22Rv1 (cell line): ENCODE measurements around the gene PAXX.
A peak's percentile ranks its signal among the peaks of the same experiment; 100 is the strongest.

ENCODE experiments used
- H3K27ac ChIP-seq: fragments of 450-650 bp; 2 replicates; pipeline ENCODE4 v1.5.1; 2017
- ZFX ChIP-seq: fragments of 450-650 bp; IDR thresholded peaks from 2 replicates; pipeline ENCODE4 v1.6.1; 2017; ENCODE audit warnings: antibody characterized with exemption, borderline replicate concordance
- TF ChIP-seq, protein P1 (sequence below): fragments of 450-650 bp; IDR thresholded peaks from 2 replicates; pipeline ENCODE4 v1.5.1; 2017; ENCODE audit warnings: mild to moderate bottlenecking

PAXX gene, protein sequence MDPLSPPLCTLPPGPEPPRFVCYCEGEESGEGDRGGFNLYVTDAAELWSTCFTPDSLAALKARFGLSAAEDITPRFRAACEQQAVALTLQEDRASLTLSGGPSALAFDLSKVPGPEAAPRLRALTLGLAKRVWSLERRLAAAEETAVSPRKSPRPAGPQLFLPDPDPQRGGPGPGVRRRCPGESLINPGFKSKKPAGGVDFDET

DNA sequence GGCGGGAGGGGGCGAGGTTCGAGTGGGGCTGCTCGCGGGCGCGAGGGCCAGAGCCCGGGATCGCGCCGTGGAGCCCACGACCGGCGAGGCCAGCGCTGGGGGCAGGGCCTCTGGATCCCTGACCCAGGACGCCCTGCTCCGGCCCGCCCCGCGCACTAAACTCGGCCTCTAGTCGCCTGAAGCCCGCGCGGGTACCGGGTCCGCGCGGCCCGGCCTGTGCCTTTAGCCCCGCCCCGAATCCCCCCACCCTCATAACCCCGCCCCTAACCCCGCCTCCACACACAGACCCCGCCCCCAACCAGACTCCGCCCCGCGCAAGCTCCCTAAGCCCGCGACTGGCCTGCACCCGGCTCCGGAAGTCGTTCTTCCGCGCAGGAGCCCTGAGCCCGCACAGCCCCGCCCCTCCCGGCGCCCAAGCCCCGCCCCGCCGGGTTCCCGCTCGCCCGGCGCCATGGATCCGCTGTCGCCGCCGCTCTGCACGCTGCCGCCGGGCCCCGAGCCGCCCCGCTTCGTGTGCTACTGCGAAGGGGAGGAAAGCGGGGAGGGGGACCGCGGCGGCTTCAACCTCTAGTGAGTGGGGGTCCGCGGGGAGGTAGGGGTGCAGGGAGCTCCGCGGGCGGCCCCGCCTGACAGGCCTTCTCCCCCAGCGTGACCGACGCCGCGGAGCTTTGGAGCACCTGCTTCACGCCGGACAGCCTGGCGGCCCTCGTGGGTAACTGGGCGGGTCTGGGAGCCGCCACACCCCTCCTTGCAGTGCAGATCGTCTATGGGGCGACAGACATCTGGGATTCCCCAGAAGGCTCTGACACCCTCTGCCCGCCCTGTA, at the start of gene PAXX:
TSS of gene PAXX (plus strand) at position 430 of the 826 bp plus-strand sequence. CDS start at position 452, 22 bp downstream.
- TF ChIP-seq, protein P1, sequence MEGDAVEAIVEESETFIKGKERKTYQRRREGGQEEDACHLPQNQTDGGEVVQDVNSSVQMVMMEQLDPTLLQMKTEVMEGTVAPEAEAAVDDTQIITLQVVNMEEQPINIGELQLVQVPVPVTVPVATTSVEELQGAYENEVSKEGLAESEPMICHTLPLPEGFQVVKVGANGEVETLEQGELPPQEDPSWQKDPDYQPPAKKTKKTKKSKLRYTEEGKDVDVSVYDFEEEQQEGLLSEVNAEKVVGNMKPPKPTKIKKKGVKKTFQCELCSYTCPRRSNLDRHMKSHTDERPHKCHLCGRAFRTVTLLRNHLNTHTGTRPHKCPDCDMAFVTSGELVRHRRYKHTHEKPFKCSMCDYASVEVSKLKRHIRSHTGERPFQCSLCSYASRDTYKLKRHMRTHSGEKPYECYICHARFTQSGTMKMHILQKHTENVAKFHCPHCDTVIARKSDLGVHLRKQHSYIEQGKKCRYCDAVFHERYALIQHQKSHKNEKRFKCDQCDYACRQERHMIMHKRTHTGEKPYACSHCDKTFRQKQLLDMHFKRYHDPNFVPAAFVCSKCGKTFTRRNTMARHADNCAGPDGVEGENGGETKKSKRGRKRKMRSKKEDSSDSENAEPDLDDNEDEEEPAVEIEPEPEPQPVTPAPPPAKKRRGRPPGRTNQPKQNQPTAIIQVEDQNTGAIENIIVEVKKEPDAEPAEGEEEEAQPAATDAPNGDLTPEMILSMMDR = no peak
- no peak for TF ChIP-seq ZFX
- H3K27ac ChIP-seq = peak within 1 kb of the TSS; percentile 90

DNA sequence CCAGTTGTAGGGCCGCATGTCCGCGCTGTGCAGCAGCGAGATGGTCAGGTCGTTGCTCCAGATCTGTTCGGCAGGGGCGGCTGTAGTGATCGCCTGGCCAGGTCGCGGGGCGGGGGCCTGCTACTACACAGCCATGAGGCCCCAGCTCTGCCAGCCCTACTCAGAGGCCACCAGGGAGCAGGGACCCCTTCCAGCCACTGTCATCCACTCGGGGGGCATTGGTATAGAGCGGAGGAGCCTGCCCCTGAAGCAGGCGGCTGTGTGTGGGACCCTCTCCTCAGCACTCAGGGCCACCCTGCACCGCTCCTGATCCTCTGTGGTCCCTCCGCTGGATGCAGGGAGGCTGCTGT, 49.4 kb upstream of the PAXX start:
- no peak for TF ChIP-seq ZFX
- TF ChIP-seq, protein P1 = no peak
- H3K27ac ChIP-seq = peak overlapping the region; percentile 91

DNA sequence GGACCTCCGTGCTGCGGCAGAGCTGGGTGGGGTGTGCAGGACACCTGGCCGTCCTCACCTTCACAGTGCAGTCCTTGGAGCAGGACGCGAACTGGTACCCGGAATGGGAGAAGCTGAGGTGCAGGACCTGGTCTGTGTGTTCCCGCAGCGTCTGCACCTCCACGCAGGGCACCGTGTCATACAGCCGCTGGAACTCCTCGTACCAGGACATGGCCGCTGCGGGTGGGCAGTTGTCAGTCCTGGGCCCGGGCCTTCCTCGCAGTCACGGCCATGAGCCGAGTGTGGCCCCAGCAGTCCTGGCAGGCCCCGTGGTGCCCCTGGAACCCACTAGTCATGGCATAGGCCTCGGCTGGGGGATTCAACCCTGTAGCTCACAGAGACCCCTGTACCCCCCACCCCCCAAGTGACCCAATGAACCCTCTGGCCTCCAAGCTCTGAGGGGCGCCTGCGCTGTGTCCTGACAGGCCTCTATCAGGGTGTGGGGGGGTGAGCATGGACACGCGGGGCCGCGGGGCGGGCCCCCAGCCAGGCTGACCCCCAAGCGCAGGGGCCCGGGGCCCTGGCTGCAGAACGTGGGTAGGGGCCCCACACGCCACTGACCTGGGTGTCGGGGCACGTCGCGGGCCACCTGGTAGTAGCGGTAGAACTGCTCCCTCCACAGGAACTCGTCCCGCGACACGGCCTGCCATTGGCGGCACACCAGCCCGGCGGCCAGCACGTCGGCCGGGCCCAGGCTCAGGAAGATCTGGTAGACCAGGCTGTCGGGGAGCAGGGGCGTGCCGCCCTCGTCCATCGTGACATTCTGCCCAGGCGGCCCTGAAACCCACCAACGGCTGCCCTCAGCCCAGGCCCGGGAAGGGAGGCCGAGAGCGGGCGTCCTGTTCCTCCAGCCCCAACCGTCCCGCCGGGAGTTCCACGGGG, 48.7 kb upstream of the PAXX start:
- TF ChIP-seq, protein P1 = no peak
- peak overlapping the region; percentile 91 for H3K27ac ChIP-seq

DNA sequence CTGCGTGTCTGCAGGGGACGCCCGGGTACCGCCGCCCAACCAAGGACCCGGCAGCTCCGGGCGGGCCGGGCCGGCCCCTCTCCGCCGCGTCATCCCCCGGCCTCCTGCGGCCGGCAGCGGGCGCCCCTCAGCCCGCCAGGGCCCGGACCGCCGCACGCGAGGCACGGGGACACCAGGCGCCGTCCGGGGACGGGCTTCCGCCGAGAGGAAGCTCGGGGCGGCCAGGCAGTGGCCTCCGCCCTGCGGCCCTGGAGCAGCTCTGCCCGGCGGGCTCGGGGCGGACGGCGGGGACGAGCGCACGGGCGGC, 48.1 kb upstream of the PAXX start:
- TF ChIP-seq, protein P1 = no peak
- no peak for TF ChIP-seq ZFX
- H3K27ac ChIP-seq = peak overlapping the region; percentile 91

DNA sequence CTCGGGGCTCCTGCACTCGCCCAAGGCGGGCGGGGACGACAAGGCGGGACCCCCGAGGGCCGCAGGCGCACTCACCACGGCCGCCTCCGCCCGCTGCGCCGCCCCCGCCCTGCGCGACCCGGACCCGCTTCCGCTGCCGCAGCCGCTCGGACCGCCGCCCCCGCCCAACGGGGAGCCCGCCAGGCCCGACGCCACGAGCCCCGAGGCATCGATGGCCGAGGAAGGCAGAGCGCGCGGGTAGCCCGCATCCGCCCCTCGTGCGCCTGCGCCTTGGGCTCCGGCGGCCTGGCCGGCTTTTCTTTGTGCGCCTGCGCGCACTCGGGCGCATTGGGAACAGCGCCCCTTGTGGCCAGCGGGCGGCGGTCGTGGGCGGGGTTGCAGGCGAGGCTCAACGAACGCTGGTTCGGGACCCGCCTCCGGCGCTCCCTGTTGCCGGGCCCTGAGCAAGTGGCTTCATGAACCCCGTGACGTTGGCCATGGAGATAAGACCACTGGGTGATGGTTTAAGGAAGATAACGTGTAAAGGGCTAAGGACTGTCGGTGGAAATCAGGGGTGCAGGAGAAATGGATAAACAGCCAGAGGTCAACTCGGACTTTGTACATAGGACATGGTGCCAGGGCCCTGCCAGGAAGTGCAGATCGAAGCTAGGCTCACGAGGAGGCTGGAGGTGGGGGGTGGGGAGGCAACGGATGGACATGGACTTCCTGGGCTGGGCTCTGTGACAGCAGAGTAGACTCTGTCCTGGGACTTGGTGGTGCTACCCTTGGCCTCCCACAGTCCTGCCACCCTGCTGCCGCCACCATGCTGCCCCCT, 47.5 kb upstream of the PAXX start, which contains the start of the genes C8G and FBXW5:
TSS of gene C8G (plus strand) at position 725 of the 814 bp plus-strand sequence. CDS start at position 803, 78 bp downstream.
TSS of gene FBXW5 (minus strand) at position 220 of the 814 bp plus-strand sequence. CDS start 655 bp downstream, outside the sequence.
- H3K27ac ChIP-seq = peak within 1 kb of the TSS; percentile 91

More for the DNA sequence above, 47.5 kb upstream of the PAXX start, which contains the start of the genes C8G and FBXW5:
- TF ChIP-seq ZFX = no peak
- TF ChIP-seq, protein P1 = peak; percentile 99
